Measurements from ENCODE around the gene SDK1.

- no peak for TF ChIP-seq CTCF (IDR thresholded peaks at IDR 0.05)
- TF ChIP-seq POLR2AphosphoS5 (IDR thresholded peaks at IDR 0.05; ENCODE audit: insufficient read depth in 1 of 2, low read depth in 1 of 2), result no peak
These were observed 592.2 kb downstream of the SDK1 start for GRCh38 chr7:3893151-3893788.

Measured in vagina (tissue), 2 donors.